Activated CD4-positive, CD25-positive, alpha-beta regulatory T cell treated with anti-CD3 and anti-CD28 coated beads, Interleukin-2, amount 50 U/mL, for 72 hours (primary cell): Measurements from ENCODE around the gene TRIOBP.
"Not testable (repeated sequence)": the region's sequence is repeated elsewhere in the genome, so short reads cannot be mapped to it uniquely, and the experiment has no call there.

Experiments
- DNase-seq: peaks from one replicate; pipeline ENCODE4 v3.0.0; 2021

TRIOBP gene

DNA sequence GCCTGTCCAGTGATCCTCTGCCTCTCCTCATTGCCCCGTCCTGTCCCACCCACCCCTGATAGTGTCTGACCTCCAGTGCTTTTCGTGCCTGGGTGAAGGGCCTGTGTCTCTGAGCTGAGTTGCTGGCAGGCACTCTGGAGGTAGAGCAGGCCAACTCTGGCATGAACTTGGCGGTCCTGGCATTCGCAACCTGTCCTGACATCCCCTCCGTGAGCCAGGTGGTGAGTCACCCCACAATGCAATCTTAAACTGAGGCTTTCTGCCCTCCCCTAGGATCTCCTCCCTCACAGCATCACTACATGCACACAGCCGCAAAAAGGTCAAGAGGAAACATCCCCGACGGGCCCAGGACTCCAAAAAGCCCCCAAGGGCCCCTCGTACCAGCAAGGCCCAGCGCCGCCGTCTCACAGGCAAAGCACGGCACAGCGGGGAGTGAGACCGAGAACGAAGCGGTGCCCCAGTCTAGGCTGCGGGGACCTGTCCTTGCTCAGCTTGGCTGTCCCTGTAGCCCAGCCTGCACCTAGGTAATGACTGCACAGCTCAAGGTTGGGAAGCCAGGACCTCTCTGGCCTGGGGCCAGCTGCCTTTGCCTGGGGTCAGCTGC, 5.8 kb upstream of the TRIOBP start:
- no peak for DNase-seq

GRCh38 chr22:37692627-37693285, 4.1 kb upstream of the TRIOBP start:
- DNase-seq = no peak

GRCh38 chr22:37694131-37694530, 2.7 kb upstream of the TRIOBP start:
- not testable (repeated sequence) for DNase-seq

- not testable (repeated sequence) for DNase-seq
These were observed 590 bp upstream of the TRIOBP start for GRCh38 chr22:37696260-37696656.

DNA sequence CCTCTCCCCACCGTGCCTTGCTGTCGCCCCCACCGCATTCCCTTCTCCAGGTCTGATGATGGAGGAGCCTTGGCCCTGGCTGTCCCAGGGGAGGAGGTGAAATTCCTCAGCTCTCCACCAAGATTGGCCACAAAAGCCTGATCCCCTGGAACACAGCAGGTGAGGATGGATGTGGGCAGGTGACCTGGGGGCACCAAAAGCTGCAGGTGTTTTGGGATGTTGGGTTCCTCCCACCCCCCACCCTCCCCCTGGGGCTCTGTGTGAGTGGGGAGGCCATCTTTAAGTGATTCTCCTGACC, 639 bp downstream of the TRIOBP start:
- DNase-seq = no peak

DNA sequence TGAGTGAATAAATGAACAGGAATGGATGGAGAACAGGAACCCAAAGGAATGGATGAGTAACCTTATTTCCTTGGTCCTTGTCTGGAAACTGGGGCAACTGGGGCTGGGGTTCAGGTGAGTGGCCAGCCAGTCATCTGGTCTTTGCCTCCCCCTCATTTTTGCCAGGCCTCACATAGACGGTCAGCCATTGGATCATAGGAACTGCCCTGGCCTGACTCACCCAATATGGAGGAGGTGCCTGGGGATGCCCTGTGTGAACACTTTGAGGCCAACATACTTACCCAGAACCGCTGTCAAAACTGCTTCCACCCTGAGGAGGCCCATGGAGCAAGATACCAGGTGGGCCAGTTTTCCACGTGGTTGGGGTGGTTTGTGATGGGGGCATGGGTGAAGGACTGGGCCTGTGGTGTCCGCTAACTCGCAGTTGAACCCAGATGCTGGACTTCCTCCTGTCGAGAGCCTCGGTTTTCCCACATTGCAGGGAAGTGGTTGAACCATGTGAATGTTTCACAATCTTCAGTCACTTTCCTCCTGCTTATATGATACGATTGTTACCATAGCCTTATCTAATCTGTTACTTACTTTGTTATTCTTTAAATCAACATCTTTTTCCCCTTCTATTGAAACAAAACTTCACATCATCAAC, 4.4 kb downstream of the TRIOBP start:
- DNase-seq = no peak

DNA sequence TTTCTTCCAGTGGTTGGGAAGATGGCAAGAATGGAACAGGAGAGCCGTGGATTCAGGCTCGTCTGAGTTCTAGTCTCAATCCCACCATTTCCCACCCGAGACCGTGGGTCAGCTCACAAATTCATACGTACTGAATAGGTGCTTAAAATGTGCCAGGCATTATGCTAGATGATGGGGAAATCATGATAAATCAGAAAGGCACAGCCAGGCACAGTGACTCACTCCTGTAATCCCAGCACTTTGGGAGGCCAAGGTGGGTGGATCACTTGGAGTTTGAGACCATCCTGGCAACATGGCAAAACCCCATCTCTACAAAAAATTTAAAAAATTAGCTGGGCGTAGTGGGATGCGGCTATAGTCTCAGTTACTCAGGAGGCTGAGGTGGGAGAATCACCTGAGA, 7.1 kb downstream of the TRIOBP start:
- DNase-seq = no peak

DNA sequence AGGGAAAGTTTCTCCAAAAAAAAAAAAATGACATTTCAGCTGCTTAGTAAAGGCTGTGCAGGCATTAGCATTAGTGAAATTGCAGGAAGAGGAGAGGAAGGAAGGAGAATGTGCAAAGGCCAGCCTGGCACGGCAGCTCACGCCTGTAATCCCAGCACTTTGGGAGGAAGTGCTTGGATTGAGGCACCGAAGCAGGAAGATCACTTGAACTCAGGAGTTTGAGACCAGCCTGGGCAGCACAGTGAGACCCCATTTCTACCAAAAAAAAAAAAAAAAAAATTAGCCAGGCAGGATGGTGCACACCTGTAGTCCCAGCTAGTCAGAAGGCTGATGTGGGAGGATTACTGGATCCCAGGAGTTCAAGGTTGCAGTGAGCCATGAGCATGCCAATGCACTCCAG, 7.8 kb downstream of the TRIOBP start:
- DNase-seq = no peak

DNA sequence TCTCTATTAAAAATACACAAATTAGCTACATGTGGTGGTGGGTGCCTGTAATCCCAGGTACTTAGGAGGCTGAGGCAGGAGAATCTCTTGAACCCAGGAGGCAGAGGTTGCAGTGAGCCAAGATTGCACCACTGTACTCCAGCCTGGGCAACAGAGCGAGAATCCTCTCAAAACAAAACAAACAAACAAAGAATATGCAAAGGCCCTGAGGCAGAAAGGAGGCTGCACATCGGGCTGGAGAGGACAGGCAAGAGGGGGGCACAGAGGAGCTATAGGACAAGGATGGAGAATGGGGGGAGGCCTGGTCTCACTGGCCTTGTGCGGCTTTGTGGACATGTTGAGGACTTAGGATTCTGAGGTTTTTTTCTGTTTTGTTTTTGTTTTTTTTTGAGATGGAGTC, 8.4 kb downstream of the TRIOBP start:
- DNase-seq = no peak

GRCh38 chr22:37708580-37709444, 12.0 kb downstream of the TRIOBP start:
- DNase-seq = no peak

DNA sequence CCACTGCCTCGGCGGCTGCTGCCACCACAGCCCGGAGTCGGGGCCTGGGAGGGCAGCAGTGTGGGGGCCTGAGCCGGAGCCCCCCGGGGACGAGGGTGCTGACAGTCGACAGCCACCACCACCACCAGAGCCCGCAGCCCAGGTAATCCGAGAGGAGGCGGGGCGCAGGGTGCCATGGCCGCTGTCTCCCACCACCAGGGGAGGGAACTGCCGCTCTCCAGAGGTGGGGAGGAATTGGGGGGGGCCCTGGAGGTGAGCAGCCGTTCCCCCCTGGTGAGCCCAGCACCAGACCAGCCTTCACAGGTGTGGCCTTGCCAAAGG, 12.6 kb downstream of the TRIOBP start:
- DNase-seq = no peak

DNA sequence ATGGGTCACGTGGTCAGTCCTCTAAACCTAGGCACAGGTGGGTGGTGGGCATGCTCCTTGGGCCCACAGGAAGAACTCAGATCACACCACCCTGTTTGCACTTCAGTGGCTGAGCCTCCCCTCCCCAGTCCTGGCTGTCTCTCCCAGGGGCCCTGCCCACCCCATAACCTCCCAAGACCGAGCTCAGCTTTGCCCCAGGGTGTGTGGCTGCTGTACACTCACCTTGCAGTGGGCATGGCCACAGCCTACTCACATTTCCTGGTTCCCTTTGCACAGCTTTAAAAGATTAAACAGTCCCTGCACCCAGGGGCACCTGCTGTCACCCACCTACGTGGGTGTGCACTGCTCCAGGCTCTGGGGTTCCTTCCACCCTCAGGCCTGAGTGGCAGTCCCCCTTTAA, 13.8 kb downstream of the TRIOBP start:
- DNase-seq = no peak

DNA sequence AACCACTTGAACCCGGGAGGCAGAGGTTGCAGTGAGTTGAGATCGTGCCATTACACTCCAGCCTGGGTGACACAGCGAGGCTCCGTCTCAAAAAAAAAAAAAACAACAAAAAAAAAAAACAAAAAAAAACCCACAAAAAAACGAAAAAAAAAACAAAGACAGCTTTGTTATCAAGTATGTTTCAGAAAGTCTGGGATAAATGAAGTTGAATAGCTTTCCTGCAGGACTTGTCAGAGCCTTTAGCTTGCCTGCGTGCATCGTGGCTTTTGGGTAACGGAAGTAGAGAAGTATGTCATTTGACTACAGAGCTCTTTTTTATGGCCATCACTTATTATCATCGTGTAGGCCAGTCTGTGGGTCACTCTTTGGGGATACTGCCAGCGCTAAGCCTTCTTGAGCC, 14.6 kb downstream of the TRIOBP start:
- no peak for DNase-seq

GRCh38 chr22:37713761-37714160, 16.9 kb downstream of the TRIOBP start:
- no peak for DNase-seq

DNA sequence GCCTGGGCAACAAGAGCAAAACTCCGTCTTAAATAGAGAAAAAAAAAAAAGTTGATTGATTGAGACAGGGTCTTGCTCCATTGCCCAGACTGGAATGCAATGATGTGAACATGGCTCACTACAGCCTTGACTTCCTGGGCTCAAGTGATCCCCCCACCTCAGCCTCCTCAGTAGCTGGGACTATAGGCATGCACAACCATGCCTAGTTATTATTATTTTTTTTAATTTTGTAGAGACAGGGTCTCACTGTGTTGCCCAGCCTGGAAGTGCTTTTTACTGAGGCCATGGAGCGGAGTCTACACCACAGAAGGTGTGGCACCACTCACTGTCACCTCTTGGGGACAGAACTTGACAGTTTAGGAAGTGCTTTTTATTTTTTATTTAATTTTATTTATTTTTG, 17.8 kb downstream of the TRIOBP start:
- DNase-seq = no peak

DNA sequence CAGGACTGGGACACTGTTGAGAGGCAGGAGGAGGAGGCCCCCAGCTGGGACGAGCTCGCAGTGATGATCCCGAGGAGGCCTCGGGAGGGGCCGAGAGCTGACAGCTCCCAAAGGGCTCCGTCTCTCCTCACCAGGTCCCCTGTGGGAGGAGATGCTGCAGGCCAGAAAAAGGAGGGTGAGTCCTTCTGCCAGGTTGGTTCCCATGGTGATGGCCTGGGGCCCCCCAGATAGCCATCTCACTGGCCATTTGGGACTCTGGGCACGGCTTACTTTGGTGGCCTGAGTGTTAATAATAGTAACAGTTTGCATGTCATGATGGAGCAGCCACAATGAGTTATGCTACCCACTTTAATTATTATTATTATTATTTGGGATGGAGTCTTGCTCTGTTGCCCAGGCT, 18.9 kb downstream of the TRIOBP start:
- DNase-seq = no peak

GRCh38 chr22:37716708-37717107, 19.9 kb downstream of the TRIOBP start:
- DNase-seq = no peak

GRCh38 chr22:37717235-37717634, 20.4 kb downstream of the TRIOBP start:
- not testable (repeated sequence) for DNase-seq

GRCh38 chr22:37717746-37718305, 21.0 kb downstream of the TRIOBP start:
- DNase-seq = not testable (repeated sequence)

- no peak for DNase-seq
These were observed 28.8 kb downstream of the TRIOBP start for GRCh38 chr22:37725551-37726240.

GRCh38 chr22:37726241-37726887, 29.5 kb downstream of the TRIOBP start:
- no peak for DNase-seq

DNA sequence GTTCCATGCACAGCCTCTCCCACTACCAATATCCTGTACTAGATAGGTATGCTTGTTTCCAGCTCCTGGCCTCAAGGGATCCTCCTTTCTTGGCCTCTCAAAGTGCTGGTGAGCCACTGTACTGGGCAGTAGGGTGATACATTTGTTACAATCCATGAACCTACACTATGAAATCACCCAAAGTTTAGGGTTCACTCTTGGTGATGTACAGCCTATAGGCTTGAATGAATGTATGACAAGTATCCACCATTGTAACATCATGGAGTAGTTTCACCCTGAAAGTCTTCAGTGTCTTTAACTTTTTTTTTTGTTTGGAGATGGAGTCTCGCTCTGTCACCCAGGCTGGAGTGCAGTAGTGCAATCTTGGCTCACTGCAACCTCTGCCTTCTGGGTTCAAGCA, 31.8 kb downstream of the TRIOBP start:
- DNase-seq = no peak
